K562 (cell line): Measurements from ENCODE around the gene ZNF24. TPM values are rescaled to one million over a fixed set of nuclear protein-coding genes. Genes with fewer than 3 reads are reported as not detected.

Experiments used
- CEBPG ChIP-seq, 3 experiments: fragments of 200-800 bp in 1 of 3; sonication (Bioruptor generic) in 1 of 3; sonication (generic) in 1 of 3; formaldehyde crosslinking in 1 of 3; IDR thresholded peaks in 2 of 3; conservative IDR thresholded peaks in 1 of 3; 2 replicates each; pipeline versions ENCODE4 v1.6.1 to v1.8.0; 2016 to 2022; ENCODE audit warnings: missing compliant biosample characterization in 2 of 3, missing genetic modification characterization in 2 of 3, mild to moderate bottlenecking in 1 of 3, missing genetic modification reagents in 1 of 3
- FOXK2 ChIP-seq, 2 experiments: fragments of 450-650 bp; IDR thresholded peaks in 1 of 2; conservative IDR thresholded peaks in 1 of 2; 2 replicates each; pipeline ENCODE4 v1.6.1; 2016; ENCODE audit warnings: low read depth in 2 of 2, mild to moderate bottlenecking in 1 of 2
- KLF16 ChIP-seq: IDR thresholded peaks from 2 replicates; pipeline ENCODE4 v1.6.1; 2016; ENCODE audit warnings: antibody characterized with exemption
- LARP7 ChIP-seq: fragments of 450-650 bp; IDR thresholded peaks from 2 replicates; pipeline ENCODE4 v1.6.1; 2016
- MCM2 ChIP-seq: fragments of 450-650 bp; IDR thresholded peaks from 2 replicates; pipeline ENCODE4 v1.6.1; 2017; ENCODE audit warnings: low read depth, mild to moderate bottlenecking
- NCOA2 ChIP-seq, 2 experiments: fragments of 450-650 bp; IDR thresholded peaks; 2 replicates each; pipeline ENCODE4 v1.6.1; 2018; ENCODE audit warnings: mild to moderate bottlenecking in 2 of 2, moderate library complexity in 1 of 2; ENCODE audit not compliant: partially characterized antibody in 2 of 2
- NUFIP1 ChIP-seq: fragments of 450-650 bp; IDR thresholded peaks from 2 replicates; pipeline ENCODE4 v1.6.1; 2018; ENCODE audit not compliant: partially characterized antibody
- RBFOX2 ChIP-seq: fragments of 200-400 bp; formaldehyde crosslinking; IDR thresholded peaks from 2 replicates; pipeline ENCODE4 v1.6.1; 2017; ENCODE audit warnings: low read depth, mild to moderate bottlenecking, low read length, moderate library complexity
- SAP30 ChIP-seq: fragments of 200-600 bp; sonication (generic); IDR thresholded peaks from 2 replicates; pipeline ENCODE4 v1.6.1; 2012; ENCODE audit warnings: borderline replicate concordance, low read depth, mild to moderate bottlenecking, moderate library complexity, low read length, control low read depth, inconsistent platforms; ENCODE audit not compliant: insufficient read depth, poor library complexity, severe bottlenecking
- SMARCA4 ChIP-seq: fragments of 450-650 bp; IDR thresholded peaks from 2 replicates; pipeline ENCODE4 v1.6.1; 2016
- TBL1XR1 ChIP-seq, 2 experiments: IDR thresholded peaks; 2 replicates each; pipeline ENCODE4 v1.6.1; 2012; ENCODE audit warnings: improper control_type of control experiment in 2 of 2, low read length in 2 of 2, mild to moderate bottlenecking in 1 of 2
- TEAD4 ChIP-seq, 2 experiments: sonication (generic) in 1 of 2; formaldehyde crosslinking in 1 of 2; IDR thresholded peaks; 2 replicates each; pipeline versions ENCODE4 v1.6.1 to v1.8.0; 2012 to 2022; ENCODE audit warnings: borderline replicate concordance in 1 of 2, inconsistent platforms in 1 of 2, low read length in 1 of 2, mild to moderate bottlenecking in 1 of 2, missing genetic modification reagents in 1 of 2
- ZBTB8A ChIP-seq: fragments of 450-650 bp; IDR thresholded peaks from 2 replicates; pipeline ENCODE4 v1.6.1; 2018; ENCODE audit warnings: mild to moderate bottlenecking, moderate library complexity; ENCODE audit not compliant: partially characterized antibody
- ZNF3 ChIP-seq: fragments of 250-450 bp; sonication (Bioruptor Pico); IDR thresholded peaks from 2 replicates; pipeline ENCODE4 v1.5.0; 2021; ENCODE audit warnings: mild to moderate bottlenecking, moderate library complexity
- ZNF668 ChIP-seq: fragments of 250-450 bp; sonication (Bioruptor Pico); IDR thresholded peaks from 2 replicates; pipeline ENCODE4 v1.8.0; 2022; ENCODE audit warnings: mild to moderate bottlenecking, inconsistent platforms
- ZNF785 ChIP-seq: fragments of 250-450 bp; sonication (Bioruptor Pico); IDR thresholded peaks from 2 replicates; pipeline ENCODE4 v1.4.0; 2020; ENCODE audit warnings: mild to moderate bottlenecking
- polyA plus RNA-seq, 8 experiments: library from polyadenylated mRNA; depleted of rRNA in 4 of 8; stranded (reverse) in 5 of 8; unstranded in 3 of 8; fragments of >200 nt; fragmentation: Nextera tagmentation in 2 of 8; fragmentation: Illumina TruSeq in 1 of 8; extraction: Ambion mirVana in 2 of 8; extraction: Trizol in 1 of 8; gene quantifications; 2 replicates each; pipeline versions ENCODE4 v1.2.1 to v1.2.3, GENCODE V29; 2011 to 2014; ENCODE audit warnings: inconsistent platforms in 1 of 8, missing spikeins in 1 of 8
- total RNA-seq, 7 experiments: library from RNA; depleted of rRNA in 6 of 7; stranded (reverse); fragments of >200 nt in 6 of 7; fragmentation: Illumina TruSeq in 2 of 7; extraction: Trizol in 2 of 7; gene quantifications; 2 replicates each; pipeline versions ENCODE4 v1.2.1 to v1.2.3, GENCODE V29; 2011 to 2021; ENCODE audit warnings: low replicate concordance in 1 of 7
- TF ChIP-seq, protein P1 (sequence below): fragments of 450-650 bp; formaldehyde crosslinking; IDR thresholded peaks from 2 replicates; pipeline ENCODE4 v1.4.0; 2022; ENCODE audit warnings: missing genetic modification characterization
- TF ChIP-seq, protein P2 (sequence below): fragments of 250-450 bp; sonication (Bioruptor Pico); IDR thresholded peaks from 2 replicates; pipeline ENCODE4 v1.5.0; 2020; ENCODE audit warnings: mild to moderate bottlenecking, borderline replicate concordance
- TF ChIP-seq, protein P3 (sequence below): fragments of 250-450 bp; sonication (Bioruptor Pico); IDR thresholded peaks from 2 replicates; pipeline ENCODE4 v1.4.0; 2020; ENCODE audit warnings: borderline replicate concordance
- TF ChIP-seq, protein P4 (sequence below): sonication (generic); IDR thresholded peaks from 2 replicates; pipeline ENCODE4 v1.6.1; 2016

The ZNF24 gene
- total and polyA plus RNA-seq, 9 of the 15 experiments (the other 6 are each of a cell fraction or from before 2014, with no cell fraction given), result 35.7 to 72.8 (median 54.1) TPM

DNA sequence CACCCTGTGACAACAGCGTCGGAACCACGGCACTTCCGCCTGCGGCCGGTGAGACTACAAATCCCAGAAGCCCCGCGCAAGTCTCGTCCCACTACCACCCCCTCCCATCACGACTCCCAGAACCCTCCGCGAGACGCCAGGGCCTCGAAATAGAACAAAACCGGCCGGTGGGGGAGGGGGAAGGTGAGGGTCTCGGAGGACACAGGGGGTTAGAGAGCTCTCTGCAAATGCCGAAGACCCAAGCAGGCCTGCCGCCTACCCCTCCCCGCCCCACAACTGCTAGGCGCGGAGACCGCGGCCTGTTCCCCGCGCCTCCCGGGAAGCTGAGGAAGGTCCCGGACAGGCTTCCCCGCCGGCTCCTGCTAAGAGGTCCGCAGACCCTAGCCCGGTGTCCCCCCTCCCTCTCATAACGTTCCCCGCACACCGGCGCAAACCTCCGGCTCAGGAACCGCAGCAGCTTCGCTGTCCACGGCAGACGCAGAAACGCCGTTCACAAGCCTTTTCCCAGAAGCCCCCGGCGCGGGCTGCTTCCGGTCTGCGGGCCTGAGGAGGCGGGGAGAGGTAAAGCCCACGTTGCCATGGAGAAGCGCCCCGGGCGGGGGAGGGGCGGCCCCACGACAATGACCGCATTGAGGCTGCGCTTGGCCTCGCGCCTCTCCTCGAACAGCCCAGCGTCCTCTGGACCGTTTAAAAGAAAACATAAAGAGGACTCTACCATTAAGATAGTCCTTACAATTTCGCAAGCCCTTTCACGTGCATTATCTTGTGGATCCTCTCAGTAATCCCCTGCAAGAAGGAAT is at the start of gene ZNF24 (continued):
- TF ChIP-seq, protein P1, sequence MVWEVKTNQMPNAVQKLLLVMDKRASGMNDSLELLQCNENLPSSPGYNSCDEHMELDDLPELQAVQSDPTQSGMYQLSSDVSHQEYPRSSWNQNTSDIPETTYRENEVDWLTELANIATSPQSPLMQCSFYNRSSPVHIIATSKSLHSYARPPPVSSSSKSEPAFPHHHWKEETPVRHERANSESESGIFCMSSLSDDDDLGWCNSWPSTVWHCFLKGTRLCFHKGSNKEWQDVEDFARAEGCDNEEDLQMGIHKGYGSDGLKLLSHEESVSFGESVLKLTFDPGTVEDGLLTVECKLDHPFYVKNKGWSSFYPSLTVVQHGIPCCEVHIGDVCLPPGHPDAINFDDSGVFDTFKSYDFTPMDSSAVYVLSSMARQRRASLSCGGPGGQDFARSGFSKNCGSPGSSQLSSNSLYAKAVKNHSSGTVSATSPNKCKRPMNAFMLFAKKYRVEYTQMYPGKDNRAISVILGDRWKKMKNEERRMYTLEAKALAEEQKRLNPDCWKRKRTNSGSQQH (CRISPR knock-in tag), result no peak
- no peak for TF ChIP-seq ZNF3 (CRISPR knock-in tag)
- no peak for TF ChIP-seq MCM2
- no peak for TF ChIP-seq TBL1XR1 (IDR thresholded peaks at IDR 0.05; ENCODE audit: low read length in 2 of 2)
- TF ChIP-seq TEAD4 (IDR thresholded peaks at IDR 0.05; ENCODE audit: low read length), result no peak
- TF ChIP-seq TEAD4 (CRISPR knock-in tag; IDR thresholded peaks at IDR 0.05; ENCODE audit: borderline replicate concordance), result no peak
- no peak; the same call in 1 of the 2 replicates for TF ChIP-seq CEBPG (CRISPR knock-in tag; IDR thresholded peaks at IDR 0.05)
- TF ChIP-seq CEBPG (tag; conservative IDR thresholded peaks at IDR 0.05 in 1 of 2, IDR thresholded peaks at IDR 0.05 in 1 of 2), result peak; percentile 43 to 54; a peak in 3 of 4 replicates
- TF ChIP-seq FOXK2 (conservative IDR thresholded peaks at IDR 0.05 in 1 of 2, IDR thresholded peaks at IDR 0.05 in 1 of 2; ENCODE audit: low read depth in 2 of 2), result peak; percentile 48 to 53; a peak in 3 of 4 replicates
- no peak for TF ChIP-seq NUFIP1
- TF ChIP-seq, protein P2, sequence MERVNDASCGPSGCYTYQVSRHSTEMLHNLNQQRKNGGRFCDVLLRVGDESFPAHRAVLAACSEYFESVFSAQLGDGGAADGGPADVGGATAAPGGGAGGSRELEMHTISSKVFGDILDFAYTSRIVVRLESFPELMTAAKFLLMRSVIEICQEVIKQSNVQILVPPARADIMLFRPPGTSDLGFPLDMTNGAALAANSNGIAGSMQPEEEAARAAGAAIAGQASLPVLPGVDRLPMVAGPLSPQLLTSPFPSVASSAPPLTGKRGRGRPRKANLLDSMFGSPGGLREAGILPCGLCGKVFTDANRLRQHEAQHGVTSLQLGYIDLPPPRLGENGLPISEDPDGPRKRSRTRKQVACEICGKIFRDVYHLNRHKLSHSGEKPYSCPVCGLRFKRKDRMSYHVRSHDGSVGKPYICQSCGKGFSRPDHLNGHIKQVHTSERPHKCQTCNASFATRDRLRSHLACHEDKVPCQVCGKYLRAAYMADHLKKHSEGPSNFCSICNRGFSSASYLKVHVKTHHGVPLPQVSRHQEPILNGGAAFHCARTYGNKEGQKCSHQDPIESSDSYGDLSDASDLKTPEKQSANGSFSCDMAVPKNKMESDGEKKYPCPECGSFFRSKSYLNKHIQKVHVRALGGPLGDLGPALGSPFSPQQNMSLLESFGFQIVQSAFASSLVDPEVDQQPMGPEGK (CRISPR knock-in tag), result peak; percentile 80
- no peak for TF ChIP-seq ZNF785 (CRISPR knock-in tag)
- TF ChIP-seq ZBTB8A, result no peak
- peak; percentile 57 for TF ChIP-seq SAP30
- no peak for TF ChIP-seq LARP7
- TF ChIP-seq, protein P3, sequence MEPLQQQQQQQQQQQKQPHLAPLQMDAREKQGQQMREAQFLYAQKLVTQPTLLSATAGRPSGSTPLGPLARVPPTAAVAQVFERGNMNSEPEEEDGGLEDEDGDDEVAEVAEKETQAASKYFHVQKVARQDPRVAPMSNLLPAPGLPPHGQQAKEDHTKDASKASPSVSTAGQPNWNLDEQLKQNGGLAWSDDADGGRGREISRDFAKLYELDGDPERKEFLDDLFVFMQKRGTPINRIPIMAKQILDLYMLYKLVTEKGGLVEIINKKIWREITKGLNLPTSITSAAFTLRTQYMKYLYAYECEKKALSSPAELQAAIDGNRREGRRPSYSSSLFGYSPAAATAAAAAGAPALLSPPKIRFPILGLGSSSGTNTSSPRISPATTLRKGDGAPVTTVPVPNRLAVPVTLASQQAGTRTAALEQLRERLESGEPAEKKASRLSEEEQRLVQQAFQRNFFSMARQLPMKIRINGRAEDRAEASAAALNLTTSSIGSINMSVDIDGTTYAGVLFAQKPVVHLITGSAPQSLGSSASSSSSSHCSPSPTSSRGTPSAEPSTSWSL, result no peak
- TF ChIP-seq KLF16, result 0 out of 2 replicates have a peak, but pooled peaks have one; percentile 13
- TF ChIP-seq NCOA2 (IDR thresholded peaks at IDR 0.05; ENCODE audit: partially characterized antibody in 2 of 2), result no peak
- TF ChIP-seq RBFOX2, result peak; percentile 98
- TF ChIP-seq ZNF668 (CRISPR knock-in tag), result no peak
- TF ChIP-seq SMARCA4, result no peak
- TF ChIP-seq, protein P4, sequence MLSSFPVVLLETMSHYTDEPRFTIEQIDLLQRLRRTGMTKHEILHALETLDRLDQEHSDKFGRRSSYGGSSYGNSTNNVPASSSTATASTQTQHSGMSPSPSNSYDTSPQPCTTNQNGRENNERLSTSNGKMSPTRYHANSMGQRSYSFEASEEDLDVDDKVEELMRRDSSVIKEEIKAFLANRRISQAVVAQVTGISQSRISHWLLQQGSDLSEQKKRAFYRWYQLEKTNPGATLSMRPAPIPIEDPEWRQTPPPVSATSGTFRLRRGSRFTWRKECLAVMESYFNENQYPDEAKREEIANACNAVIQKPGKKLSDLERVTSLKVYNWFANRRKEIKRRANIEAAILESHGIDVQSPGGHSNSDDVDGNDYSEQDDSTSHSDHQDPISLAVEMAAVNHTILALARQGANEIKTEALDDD, result no peak
